ENCODE data around the gene PHTF2. TPM values are rescaled to one million over a fixed set of nuclear protein-coding genes. Genes with fewer than 3 reads are reported as not detected.

PHTF2 gene
- total and polyA plus RNA-seq, 7 experiments from 2014 or later, result 5.9 to 42.1 (median 20.4) TPM

DNA sequence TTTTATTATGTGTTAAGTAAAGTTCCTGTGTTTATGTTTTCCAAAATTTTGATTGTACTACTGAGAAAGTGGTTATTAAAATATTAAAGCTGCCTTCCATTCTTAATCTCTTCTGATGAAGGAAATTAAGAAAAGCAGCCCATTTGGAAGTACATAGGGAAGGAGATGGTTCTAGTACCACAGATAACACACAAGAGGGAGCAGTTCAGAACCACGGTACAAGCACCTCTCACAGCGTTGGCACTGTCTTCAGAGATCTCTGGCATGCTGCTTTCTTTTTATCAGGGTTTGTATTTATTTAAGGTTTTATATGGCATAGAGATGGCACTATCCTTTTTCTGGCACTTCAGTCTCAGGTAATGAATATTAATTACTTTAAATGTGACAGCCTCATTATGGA is 111.6 kb downstream of the PHTF2 start:
- no peaks in the 10 kb centered on the region for H3K36me3 ChIP-seq (ENCODE audit: control insufficient read depth in 2 of 3, insufficient read depth in 3 of 3, low read length in 3 of 3)
- peaks cover 0 to 18% (median 13%) of the 10 kb centered on the region in 5 donors for H3K36me3 Mint-ChIP-seq
- POLR2A ChIA-PET, result no interaction called here
- peaks cover 0 to 21% (median 9%) of the 10 kb centered on the region in 7 donors for H3K4me1 Mint-ChIP-seq
- no peak overlapping the region for H3K27ac ChIP-seq (ENCODE audit: low read depth, low read length)
- peak overlapping the region in 1 of 9 donors; percentile 36 for H3K27ac Mint-ChIP-seq
- intact Hi-C loops (cut with micrococcal nuclease), result no loop called here
- H3K4me3 Mint-ChIP-seq, result no peak overlapping the region
- CTCF ChIA-PET, result no interaction called here
- no peaks in the 10 kb centered on the region for H3K27me3 Mint-ChIP-seq
- H3K4me3 ChIP-seq (ENCODE audit: low read length), result no peak overlapping the region
- H3K9me3 Mint-ChIP-seq, result no peaks in the 10 kb centered on the region
- no peaks in the 10 kb centered on the region for H3K9me3 ChIP-seq (ENCODE audit: control insufficient read depth in 2 of 3, low read length in 3 of 3)
- no peaks in the 10 kb centered on the region for H3K27me3 ChIP-seq (ENCODE audit: control insufficient read depth in 2 of 2, insufficient read depth in 2 of 2, low read length in 2 of 2)
- DNase-seq (no peak), ATAC-seq (no peak)
- no peaks in the 10 kb centered on the region for H3K4me1 ChIP-seq (ENCODE audit: control insufficient read depth in 2 of 2, insufficient read depth in 2 of 2, low read length in 2 of 2)

DNA sequence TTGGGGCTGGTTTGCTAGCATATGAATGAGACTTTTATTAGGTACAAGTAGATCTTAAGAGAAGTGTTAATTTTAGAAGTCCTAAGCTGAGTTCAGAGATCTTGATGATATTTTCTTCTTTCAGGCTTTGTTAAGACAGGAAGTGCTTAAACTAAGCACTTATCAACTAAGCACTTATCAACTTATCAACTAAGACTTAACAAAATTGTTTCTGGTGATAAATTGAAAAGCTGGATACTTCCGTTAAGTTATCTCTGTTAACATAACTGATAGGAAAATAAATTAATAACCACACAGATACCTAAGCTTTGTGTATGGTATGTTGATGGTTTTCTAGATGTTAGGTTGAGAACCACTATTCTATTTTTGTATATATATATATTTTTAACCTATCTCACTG is 113.7 kb downstream of the PHTF2 start:
- no peaks in the 10 kb centered on the region for H3K9me3 ChIP-seq (ENCODE audit: control insufficient read depth in 2 of 3, low read length in 3 of 3)
- H3K4me3 Mint-ChIP-seq, result no peak overlapping the region
- DNase-seq (no peak), ATAC-seq (no peak)
- intact Hi-C loops (cut with micrococcal nuclease), result no loop called here
- no peaks in the 10 kb centered on the region for H3K36me3 ChIP-seq (ENCODE audit: control insufficient read depth in 2 of 3, insufficient read depth in 3 of 3, low read length in 3 of 3)
- POLR2A ChIA-PET, result no interaction called here
- no peak overlapping the region for H3K4me3 ChIP-seq (ENCODE audit: low read length)
- H3K27ac Mint-ChIP-seq, result no peak overlapping the region
- H3K4me1 ChIP-seq (ENCODE audit: control insufficient read depth in 2 of 2, insufficient read depth in 2 of 2, low read length in 2 of 2), result no peaks in the 10 kb centered on the region
- no peaks in the 10 kb centered on the region for H3K9me3 Mint-ChIP-seq
- H3K27ac ChIP-seq (ENCODE audit: low read depth, low read length), result no peak overlapping the region
- CTCF ChIA-PET, result no interaction called here
- H3K36me3 Mint-ChIP-seq, result peaks cover 0 to 25% (median 13%) of the 10 kb centered on the region in 5 donors
- peaks cover 0 to 16% (median 8%) of the 10 kb centered on the region in 7 donors for H3K4me1 Mint-ChIP-seq
- no peaks in the 10 kb centered on the region for H3K27me3 Mint-ChIP-seq
- H3K27me3 ChIP-seq (ENCODE audit: control insufficient read depth in 2 of 2, insufficient read depth in 2 of 2, low read length in 2 of 2), result no peaks in the 10 kb centered on the region

DNA sequence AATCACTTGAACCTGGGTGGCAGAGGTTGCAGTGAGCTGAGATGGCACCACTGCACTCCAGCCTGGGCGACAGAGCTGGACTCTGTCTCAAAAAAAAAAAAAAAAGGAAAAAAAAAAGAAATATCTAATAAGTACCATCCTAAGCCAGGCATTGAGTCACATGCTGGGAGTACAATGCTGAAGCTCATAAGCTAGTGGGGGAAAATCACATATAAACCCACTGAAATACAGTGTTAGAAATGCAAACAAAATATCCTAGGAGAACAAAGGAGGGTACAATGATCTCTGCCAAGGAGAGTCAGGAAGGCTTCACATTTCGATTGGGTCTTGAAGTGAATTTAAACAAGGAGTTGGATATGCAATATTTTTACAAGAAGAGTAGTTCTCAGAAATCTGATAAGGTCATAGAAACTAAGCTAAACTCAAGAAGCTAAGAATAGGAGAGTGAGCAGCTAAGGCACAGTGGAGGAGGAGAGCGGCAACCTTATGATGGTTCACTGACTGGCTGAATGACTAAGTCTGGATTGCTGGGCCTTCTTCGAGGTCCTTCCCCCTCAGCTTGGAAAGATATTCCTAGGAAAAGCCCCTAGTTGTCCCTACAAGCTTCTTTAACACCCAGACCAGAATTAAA is 115.5 kb downstream of the PHTF2 start:
- H3K27me3 ChIP-seq (ENCODE audit: control insufficient read depth in 2 of 2, insufficient read depth in 2 of 2, low read length in 2 of 2), result no peaks in the 10 kb centered on the region
- H3K9me3 Mint-ChIP-seq, result peaks cover 0 to 1% (median 0%) of the 10 kb centered on the region in 11 donors
- H3K4me1 ChIP-seq (ENCODE audit: control insufficient read depth in 2 of 2, insufficient read depth in 2 of 2, low read length in 2 of 2), result no peaks in the 10 kb centered on the region
- DNase-seq (no peak), ATAC-seq (no peak)
- H3K27ac ChIP-seq (ENCODE audit: low read depth, low read length), result no peak overlapping the region
- no peaks in the 10 kb centered on the region for H3K36me3 ChIP-seq (ENCODE audit: control insufficient read depth in 2 of 3, insufficient read depth in 3 of 3, low read length in 3 of 3)
- H3K4me3 Mint-ChIP-seq, result peak overlapping the region in 1 of 10 donors; percentile 48
- intact Hi-C loops (cut with micrococcal nuclease), result no loop called here
- peak overlapping the region in 4 of 9 donors; percentile 3 to 20 (median 10) for H3K27ac Mint-ChIP-seq
- no peaks in the 10 kb centered on the region for H3K27me3 Mint-ChIP-seq
- peaks cover 4 to 21% (median 12%) of the 10 kb centered on the region in 7 donors for H3K4me1 Mint-ChIP-seq
- no peak overlapping the region for H3K4me3 ChIP-seq (ENCODE audit: low read length)
- no peaks in the 10 kb centered on the region for H3K9me3 ChIP-seq (ENCODE audit: control insufficient read depth in 2 of 3, low read length in 3 of 3)
- peaks cover 0 to 34% (median 13%) of the 10 kb centered on the region in 5 donors for H3K36me3 Mint-ChIP-seq
- ChIA-PET CTCF (interaction anchor here (0.6 kb wide), 2 partner anchors 23 to 57 kb away, joined by 5 to 7 read pairs; no protein-coding TSS in a partner anchor), POLR2A (no interaction called here)

DNA sequence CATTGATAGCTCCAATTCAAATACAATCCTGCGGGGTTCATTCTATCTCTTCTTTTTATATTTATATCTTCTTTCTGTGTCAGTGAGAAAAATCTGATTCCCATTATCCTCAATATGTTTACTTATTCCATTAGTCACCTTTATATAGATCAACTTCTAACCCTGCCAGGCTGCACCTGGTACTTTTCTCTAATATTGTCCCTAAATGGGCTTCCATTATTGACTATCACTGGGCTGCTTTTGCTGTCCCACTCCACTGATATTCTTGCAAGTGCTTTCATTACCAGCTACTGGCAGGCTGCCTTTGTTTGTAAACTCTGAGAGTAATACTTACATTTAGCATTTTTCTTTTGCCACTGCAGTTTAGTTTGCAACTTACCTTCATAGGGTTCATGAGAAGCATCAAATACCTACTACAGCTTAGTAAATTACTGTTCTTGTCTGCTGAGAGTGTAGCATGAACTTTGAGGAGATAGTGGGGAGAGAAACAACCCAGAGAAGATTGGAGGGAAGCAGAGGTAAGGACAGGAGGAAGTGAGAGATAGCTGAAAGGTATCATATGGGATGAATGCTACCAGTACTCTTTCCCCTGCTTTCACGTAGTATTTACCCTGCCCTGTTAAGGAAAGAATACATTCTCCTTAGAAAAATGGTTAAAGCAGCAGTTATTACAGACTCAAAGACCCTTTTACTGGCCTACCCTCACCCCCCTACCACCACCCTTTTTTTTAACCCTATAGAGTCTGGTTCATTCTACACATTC is 119.1 kb downstream of the PHTF2 start:
- no peaks in the 10 kb centered on the region for H3K27me3 ChIP-seq (ENCODE audit: control insufficient read depth in 2 of 2, insufficient read depth in 2 of 2, low read length in 2 of 2)
- no peak overlapping the region for H3K4me3 Mint-ChIP-seq
- peaks cover 0 to 13% (median 5%) of the 10 kb centered on the region in 7 donors for H3K4me1 Mint-ChIP-seq
- no peaks in the 10 kb centered on the region for H3K9me3 ChIP-seq (ENCODE audit: control insufficient read depth in 2 of 3, low read length in 3 of 3)
- peaks cover 0 to 4% (median 0%) of the 10 kb centered on the region in 3 experiments for H3K36me3 ChIP-seq (ENCODE audit: control insufficient read depth in 2 of 3, insufficient read depth in 3 of 3, low read length in 3 of 3)
- H3K27ac ChIP-seq (ENCODE audit: low read depth, low read length), result no peak overlapping the region
- no peak overlapping the region for H3K4me3 ChIP-seq (ENCODE audit: low read length)
- ATAC-seq (no peak), DNase-seq (no peak)
- no peaks in the 10 kb centered on the region for H3K4me1 ChIP-seq (ENCODE audit: control insufficient read depth in 2 of 2, insufficient read depth in 2 of 2, low read length in 2 of 2)
- ChIA-PET POLR2A (no interaction called here), CTCF (interaction anchor here (0.5 kb wide), 1 partner anchor 9 kb away, joined by 4 read pairs; no protein-coding TSS in a partner anchor)
- peaks cover 0 to 33% (median 8%) of the 10 kb centered on the region in 5 donors for H3K36me3 Mint-ChIP-seq
- intact Hi-C loops (cut with micrococcal nuclease), result no loop called here
- H3K9me3 Mint-ChIP-seq, result peaks cover 0 to 1% (median 0%) of the 10 kb centered on the region in 11 donors
- H3K27me3 Mint-ChIP-seq, result no peaks in the 10 kb centered on the region
- H3K27ac Mint-ChIP-seq, result no peak overlapping the region

DNA sequence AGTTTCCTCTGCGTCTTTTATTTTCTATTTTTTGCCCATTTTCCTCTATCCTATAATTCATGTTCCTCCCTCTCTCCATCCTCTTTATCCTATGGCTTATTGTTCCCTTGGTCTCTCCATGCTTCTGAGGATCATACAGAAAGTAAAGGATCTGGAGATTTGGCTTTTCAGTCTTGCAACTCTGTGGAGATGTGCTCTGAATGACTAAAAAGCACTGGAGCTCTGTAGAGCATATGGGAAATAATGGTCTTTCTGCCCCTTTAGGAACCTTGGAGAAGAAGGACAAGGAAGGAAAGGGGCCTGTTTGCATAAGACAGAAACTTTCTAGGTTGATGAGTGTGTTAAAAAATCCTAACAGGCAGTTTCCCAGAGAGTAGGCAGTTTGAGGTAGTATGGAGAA is 120.1 kb downstream of the PHTF2 start:
- DNase-seq (no peak), ATAC-seq (no peak)
- H3K4me1 ChIP-seq (ENCODE audit: control insufficient read depth in 2 of 2, insufficient read depth in 2 of 2, low read length in 2 of 2), result peaks cover 0 to 6% of the 10 kb centered on the region in 2 donors
- ChIA-PET CTCF (no interaction called here), POLR2A (no interaction called here)
- H3K4me3 Mint-ChIP-seq, result no peak overlapping the region
- H3K27ac ChIP-seq (ENCODE audit: low read depth, low read length), result no peak overlapping the region
- no peak overlapping the region for H3K27ac Mint-ChIP-seq
- peaks cover 0 to 42% (median 12%) of the 10 kb centered on the region in 5 donors for H3K36me3 Mint-ChIP-seq
- H3K9me3 ChIP-seq (ENCODE audit: control insufficient read depth in 2 of 3, low read length in 3 of 3), result no peaks in the 10 kb centered on the region
- H3K4me1 Mint-ChIP-seq, result peaks cover 8 to 21% (median 14%) of the 10 kb centered on the region in 7 donors
- peaks cover 0 to 1% (median 0%) of the 10 kb centered on the region in 11 donors for H3K9me3 Mint-ChIP-seq
- no peaks in the 10 kb centered on the region for H3K27me3 ChIP-seq (ENCODE audit: control insufficient read depth in 2 of 2, insufficient read depth in 2 of 2, low read length in 2 of 2)
- H3K27me3 Mint-ChIP-seq, result no peaks in the 10 kb centered on the region
- intact Hi-C loops (cut with micrococcal nuclease), result no loop called here
- no peak overlapping the region for H3K4me3 ChIP-seq (ENCODE audit: low read length)
- peaks cover 0 to 4% (median 0%) of the 10 kb centered on the region in 3 experiments for H3K36me3 ChIP-seq (ENCODE audit: control insufficient read depth in 2 of 3, insufficient read depth in 3 of 3, low read length in 3 of 3)

DNA sequence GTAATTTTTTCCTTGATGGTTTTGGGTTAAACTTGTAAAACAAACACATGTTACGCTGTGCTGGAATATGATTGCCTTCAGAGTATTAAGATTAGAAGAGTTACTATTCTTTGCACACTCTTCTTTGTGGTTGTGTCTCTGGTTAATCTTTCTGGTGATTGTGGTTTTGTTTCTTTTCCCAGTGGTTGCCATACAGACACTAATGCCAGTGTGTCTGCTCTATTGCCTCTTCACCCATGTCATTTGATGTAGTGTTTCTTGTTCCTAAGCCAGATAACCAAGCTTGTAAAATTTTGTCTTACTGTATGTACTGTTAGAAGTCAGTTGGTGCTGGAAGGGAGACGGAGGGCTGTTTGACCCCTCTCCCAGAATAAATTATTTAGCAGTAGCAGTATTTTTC is 124.8 kb downstream of the PHTF2 start:
- ChIA-PET CTCF (interaction anchor here (0.6 kb wide), 1 partner anchor 159 kb away, joined by 3 read pairs; no protein-coding TSS in a partner anchor), POLR2A (no interaction called here)
- Mint-ChIP-seq H3K36me3 (peaks cover 0 to 43% (median 14%) of the 10 kb centered on the region in 5 donors), H3K4me3 (peak overlapping the region in 2 of 10 donors; percentile 0 to 16), H3K27me3 (no peaks in the 10 kb centered on the region), H3K4me1 (peaks cover 8 to 12% (median 10%) of the 10 kb centered on the region in 7 donors), H3K27ac (peak overlapping the region in 1 of 9 donors; percentile 46), H3K9me3 (no peaks in the 10 kb centered on the region)
- no peaks in the 10 kb centered on the region for H3K27me3 ChIP-seq (ENCODE audit: control insufficient read depth in 2 of 2, insufficient read depth in 2 of 2, low read length in 2 of 2)
- DNase-seq (no peak), ATAC-seq (no peak)
- intact Hi-C loops (cut with micrococcal nuclease), result no loop called here
- no peaks in the 10 kb centered on the region for H3K9me3 ChIP-seq (ENCODE audit: control insufficient read depth in 2 of 3, low read length in 3 of 3)
- no peak overlapping the region for H3K27ac ChIP-seq (ENCODE audit: low read depth, low read length)
- peaks cover 0 to 6% of the 10 kb centered on the region in 2 donors for H3K4me1 ChIP-seq (ENCODE audit: control insufficient read depth in 2 of 2, insufficient read depth in 2 of 2, low read length in 2 of 2)
- H3K4me3 ChIP-seq (ENCODE audit: low read length), result no peak overlapping the region
- peaks cover 0 to 4% (median 0%) of the 10 kb centered on the region in 3 experiments for H3K36me3 ChIP-seq (ENCODE audit: control insufficient read depth in 2 of 3, insufficient read depth in 3 of 3, low read length in 3 of 3)

All from naive thymus-derived CD4-positive, alpha-beta T cell (primary cell).